GM18519 (cell line): ENCODE results near the gene ACY1.
A peak's percentile ranks its signal among the peaks of the same experiment; 100 is the strongest.

Experiments used
- ATAC-seq: cut with Tn5 transposase; IDR thresholded peaks from one replicate; pipeline ENCODE4 v1.9.1; 2021; ENCODE audit warnings: mild to moderate bottlenecking, moderate library complexity; ENCODE audit not compliant: unreplicated experiment, low FRiP score

ACY1 gene

DNA sequence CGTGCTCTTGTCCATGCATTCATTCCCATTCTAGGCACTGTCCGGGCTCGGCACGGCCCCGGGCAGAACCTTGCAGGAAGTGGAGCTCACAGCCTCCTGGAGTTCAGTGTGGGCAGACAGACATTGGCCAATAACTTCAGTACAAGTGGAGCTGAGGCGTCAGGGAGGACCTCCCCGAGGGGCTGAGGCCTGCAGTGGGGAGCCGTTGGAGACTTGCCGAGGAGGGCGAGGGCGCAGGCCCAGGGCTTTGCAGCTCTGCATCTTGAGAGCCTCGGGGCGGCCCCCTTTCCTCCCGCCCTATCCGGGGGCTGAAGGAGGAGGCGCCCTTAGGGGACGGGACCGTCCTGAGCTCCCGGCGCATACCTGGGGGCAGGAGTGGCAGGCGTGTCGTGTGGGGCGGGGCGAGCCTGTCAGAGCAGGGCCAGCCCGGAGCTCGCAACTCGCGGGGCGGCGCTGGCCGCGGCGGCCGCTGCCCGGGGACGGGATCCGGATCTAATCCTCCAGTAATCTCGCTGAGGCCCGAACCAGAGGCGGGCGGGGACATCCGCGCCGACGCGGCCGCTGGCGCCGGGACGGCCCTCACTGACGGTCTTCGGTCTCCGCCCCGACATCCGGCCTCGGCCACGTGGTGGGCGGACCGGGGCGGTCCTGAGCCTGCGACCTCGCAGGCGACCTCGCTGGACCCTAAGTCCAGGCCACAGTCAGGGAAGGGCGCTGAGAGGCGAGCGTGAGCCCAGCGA lies at the start of gene ACY1:
ACY1 (plus strand) TSS at position 698 of the 740 bp plus-strand sequence. CDS start 530 bp downstream, outside the sequence.
- ATAC-seq, result peak; percentile 57

DNA sequence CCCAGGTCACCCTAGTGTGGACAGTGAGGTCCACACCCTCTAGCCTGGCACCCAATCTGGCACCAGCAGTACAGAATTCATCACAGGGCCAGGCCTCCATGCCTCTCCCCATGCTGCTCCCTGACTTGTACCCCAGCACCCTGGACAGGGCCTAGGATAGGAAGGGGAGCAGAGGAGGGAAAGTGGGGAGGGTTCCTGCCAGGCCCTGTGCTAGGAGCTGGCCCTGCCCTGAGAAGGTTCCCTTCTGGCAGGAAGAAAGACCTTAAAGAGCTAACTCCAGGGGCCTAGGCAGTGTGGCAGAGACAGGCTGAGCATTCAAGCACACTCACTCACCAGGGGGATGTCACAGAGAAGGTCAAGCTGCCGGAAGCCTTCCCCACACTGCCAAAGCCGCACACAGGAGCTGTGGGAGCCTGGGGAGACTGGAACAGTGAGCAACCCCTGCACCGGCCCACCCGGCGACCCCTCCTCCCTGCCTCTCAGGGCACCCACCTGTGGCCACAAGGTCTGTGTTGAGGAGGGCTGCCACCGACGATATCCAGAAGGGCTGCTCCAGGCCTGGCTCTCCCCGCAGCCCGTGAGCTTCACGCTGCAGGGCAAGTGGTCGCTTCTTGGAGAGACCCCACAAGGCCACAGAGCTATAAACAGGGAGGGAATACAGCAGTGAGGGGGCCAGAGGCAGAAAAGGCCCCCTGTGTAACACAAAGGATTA lies 49.0 kb upstream of the ACY1 start:
- ATAC-seq, result no peak

DNA sequence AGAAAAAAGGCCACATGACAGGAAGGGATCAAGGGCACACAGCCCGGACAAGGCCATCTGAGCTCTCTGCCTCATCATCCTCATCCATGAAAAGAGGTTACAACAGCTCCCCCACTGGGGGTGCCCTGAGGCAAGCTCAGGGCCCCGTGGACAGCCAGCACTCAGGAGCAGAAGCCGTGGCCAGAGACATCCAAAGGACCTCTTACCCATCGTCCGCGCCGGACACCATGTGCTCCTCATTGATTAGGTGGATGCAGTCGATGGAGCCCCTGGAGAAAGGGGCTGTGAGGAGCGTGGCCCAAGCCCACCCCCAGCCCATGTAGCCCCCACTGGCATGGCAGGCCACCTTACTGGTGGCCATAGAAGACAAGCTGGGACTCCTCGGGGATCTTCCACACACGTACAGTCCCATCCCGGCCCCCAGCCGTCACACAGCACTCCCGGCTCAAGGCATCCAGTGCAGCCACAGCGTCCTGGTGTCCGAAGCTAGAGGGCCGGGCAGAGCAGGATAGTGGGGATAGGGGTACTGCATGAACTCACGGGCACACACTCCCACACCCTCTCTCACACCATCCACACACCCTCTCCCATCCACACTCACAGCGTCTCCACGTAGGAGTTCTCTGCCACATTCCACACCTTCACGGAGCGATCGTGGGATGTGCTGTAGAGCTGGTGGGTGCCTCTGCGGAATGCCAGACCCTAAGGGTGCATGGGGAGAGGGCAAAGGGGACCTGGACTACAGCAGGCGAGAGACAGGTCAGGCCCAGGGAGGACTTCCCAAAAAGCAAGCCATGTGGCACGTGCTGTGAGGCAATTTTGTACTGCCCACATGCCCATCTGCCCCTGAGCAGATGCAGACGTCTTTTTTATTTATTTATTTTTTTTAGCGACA lies 48.1 kb upstream of the ACY1 start:
- ATAC-seq, result no peak

DNA sequence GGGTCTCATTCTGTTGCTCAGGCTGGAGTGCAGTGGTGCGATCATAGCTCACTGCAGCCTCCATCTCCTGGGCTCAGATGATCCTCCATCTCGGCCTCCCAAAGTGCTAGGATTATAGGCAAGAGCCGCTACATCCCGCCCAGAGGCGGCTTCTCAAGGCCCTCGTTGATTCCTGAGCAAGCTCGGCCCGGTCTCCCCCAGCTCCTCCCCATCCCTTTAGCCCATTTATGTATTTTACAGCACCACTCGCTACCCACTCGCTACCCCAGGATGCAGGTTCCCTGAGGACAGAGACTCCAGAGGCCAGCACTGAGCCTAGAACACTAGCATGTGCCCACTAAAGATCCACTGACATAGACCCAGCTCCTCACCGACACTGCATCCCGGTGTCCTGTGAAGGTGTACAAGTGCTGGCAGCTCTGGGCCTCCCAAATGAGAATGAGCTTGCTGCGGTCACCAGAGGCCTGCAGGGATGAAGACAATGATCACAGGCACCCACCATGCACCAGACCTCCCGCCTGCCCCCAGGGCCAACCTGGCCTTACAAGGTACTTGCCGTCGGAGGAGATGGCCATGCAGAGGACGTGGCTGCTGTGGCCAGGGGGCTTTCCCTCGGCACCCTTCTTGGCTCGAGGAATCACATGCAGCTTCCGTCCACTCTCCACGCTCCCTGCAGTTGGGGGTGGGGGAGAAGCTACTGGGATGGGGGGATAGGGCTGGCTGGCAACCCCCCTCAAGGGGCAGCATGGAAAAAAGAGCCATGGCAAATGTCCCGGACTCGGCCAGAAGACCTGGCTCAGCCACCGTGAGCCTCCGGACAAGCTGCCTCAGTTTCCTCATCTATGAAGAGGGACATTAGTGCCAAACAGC lies 47.2 kb upstream of the ACY1 start:
- no peak for ATAC-seq

DNA sequence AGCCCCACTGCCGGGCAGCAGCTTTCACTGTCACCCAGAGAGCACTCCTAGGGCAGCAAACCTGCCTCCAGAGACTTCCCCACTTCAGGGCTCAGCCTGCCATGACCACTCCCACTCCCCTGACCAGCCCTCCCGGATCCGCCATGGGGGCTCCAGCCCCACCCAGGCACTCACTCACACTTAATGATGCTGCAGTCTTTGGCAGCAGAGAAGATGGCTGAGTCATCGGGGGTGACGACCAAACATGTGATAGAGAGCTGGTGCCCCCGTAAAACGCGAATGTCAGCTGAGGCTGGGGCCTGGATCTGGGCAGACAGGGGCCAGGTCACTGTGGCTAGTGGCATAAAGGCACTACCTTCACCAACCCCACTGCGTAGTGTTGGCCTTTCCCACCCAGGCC lies 46.3 kb upstream of the ACY1 start:
- no peak for ATAC-seq

DNA sequence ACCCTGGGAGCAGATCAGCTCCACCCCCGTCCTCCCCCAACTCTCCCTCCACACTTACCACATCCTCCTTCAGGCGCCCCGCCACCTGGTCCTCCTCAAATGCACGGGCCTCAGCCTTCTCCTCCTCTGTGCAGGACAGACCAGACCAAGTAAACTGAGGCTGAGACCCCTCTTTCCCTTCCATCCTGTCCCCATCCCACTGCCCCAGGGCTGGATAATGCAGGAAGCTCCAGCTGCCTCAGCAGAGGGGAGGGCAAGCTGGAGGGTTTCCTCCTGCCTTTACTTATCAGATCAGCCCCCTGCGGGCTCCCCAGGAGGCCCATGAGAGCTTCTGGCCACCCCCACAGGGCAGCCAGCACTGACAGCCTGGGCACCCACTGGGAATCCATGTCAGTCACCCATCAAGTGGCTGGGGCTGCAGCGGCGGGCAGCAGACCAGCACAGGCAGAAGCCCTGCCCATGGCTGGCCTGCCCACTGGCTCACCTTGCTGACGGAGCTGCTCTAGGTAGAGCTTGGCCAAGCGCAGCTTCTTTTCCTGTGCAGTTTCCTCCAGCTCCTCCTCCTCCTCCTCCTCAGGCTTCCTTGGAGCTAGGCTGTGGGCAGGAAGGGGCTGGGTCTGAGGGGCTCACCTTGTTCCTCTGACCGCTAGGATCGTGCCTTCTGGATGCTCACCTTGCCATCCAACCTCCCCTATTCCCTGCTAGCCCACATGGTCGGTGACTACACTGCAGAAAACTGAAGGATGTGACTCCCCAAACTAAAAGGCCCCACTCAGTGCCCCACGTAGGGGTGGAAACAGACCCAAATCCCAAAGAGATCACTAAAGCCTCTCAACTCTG lies 45.5 kb upstream of the ACY1 start:
- no peak for ATAC-seq

DNA sequence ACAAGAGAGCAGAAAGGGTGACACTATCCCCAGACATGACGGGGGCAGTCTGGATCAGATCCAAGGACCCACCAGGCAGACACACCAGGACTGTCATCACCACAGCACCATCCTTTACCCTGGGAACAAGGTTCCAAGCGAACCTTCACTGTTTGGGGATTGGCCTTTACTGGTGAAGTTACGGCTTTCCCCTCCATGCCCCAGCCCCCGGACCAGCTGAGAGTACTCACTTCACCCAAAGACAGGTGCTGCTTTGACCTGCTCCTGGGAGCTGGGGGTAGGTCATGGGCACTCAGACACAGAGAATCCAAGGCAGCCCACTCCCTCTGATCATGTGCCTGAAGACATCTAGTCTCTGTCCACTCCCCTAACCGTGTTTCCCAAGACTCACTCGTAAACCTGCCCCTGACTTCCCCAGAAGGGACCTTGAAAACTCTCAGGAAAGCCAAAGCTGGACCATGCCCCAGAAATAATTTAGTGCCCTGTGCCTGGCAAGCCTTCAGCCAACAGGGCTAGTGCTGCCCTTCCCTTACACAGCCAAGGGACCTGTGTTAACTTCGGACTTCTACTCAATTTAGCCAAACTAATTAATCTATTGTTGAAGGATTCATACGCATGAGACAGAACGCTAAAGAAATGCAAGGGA lies 44.4 kb upstream of the ACY1 start:
- ATAC-seq, result no peak

DNA sequence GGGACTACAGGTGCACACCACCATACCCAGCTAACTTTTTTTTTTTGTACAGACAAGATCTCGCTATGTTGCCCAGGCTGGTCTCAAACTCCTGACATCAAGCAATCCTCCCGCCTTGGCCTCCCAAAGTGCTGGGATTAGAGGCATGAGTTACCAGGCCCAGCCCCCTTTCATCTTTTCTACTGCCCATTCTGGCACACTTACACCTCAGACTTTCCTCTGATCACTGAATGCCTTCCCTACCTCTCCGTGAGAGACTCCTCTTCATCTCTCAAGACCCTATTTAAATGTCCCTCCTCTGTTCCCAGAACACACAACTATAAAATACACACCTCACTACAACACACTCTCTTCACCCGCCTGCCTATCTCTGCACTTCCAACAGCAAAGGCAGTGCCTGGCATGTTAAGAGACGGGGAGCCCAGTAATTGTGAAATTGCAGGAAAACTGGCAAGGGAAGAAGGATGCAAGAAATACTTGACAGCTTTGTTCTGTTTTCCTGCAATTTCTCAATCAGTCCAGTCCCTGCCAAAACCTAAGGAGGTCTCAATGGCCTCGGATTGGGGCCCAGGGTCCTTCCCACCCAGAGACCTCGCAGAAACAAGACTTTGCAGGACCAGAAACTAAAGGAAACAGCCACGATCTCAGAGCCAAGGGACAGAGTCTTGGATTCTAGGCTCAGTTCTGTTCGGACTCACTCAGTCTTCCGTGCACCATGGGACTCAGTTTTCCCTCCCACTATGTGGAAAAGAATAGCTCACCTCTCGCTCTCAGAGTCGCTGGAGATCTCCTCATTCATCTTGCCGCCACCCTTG lies 42.5 kb upstream of the ACY1 start:
- ATAC-seq, result no peak

DNA sequence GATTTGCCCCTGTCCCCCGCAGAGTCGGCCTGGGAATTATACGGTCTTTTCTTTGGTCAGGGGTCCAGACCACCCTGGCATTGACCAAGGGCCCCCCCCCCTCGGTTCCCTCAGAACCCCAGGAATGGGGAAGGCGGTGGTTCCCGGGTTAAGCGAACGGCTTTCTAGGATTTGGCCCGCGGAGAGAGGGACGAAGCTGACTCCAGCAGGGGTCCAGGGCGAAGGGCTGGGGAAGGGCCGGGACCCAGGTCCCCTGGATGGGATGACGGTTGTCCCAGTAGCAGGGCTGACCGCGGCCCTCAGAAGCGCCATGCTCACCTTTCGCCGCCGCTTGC lies 41.9 kb upstream of the ACY1 start:
- ATAC-seq, result no peak

DNA sequence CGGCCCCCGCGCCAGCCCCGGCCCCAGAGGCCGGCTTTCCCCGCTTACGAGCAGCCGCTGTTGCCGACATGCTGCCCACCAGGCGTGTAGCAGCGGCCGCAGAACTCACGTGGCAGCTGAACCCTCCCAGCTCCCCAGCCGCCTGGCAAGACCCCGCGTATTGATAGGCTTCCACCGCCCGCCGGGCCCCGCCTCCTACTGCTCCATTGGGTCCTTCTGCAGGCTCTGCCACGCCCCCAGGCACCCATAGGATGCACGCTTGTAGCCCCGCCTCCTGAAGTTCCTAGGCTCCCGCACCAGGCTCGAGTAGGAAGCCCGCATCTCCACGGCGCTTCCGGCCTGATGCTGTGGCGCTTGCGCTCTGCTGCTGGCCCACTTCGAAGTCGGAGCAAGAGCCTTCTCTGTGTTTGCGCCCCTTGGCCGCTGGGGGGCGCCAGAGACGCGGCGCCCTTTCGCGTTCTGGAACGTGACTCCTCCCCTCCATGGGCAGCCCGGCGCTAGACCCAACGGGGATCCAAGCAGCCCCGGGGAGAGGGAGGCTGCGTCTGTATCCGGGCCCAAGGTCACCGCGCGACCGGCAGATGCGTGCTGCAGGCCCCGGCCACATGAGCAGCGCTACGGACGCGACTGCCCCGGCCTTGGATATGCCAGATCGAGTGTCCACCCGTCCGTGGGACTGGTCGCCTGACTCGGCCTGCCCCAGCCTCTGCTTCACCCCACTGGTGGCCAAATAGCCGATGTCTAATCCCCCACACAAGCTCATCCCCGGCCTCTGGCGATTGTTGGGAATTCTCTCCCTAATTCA lies 41.3 kb upstream of the ACY1 start, which contains the start of the genes PARP3 and RRP9:
PARP3 (plus strand) TSS at position 566 of the 805 bp plus-strand sequence. CDS start 993 bp downstream, outside the sequence.
RRP9 (minus strand) TSS at position 107 of the 805 bp plus-strand sequence; CDS start at position 70, 37 bp downstream.
- ATAC-seq, result peak; percentile 86

DNA sequence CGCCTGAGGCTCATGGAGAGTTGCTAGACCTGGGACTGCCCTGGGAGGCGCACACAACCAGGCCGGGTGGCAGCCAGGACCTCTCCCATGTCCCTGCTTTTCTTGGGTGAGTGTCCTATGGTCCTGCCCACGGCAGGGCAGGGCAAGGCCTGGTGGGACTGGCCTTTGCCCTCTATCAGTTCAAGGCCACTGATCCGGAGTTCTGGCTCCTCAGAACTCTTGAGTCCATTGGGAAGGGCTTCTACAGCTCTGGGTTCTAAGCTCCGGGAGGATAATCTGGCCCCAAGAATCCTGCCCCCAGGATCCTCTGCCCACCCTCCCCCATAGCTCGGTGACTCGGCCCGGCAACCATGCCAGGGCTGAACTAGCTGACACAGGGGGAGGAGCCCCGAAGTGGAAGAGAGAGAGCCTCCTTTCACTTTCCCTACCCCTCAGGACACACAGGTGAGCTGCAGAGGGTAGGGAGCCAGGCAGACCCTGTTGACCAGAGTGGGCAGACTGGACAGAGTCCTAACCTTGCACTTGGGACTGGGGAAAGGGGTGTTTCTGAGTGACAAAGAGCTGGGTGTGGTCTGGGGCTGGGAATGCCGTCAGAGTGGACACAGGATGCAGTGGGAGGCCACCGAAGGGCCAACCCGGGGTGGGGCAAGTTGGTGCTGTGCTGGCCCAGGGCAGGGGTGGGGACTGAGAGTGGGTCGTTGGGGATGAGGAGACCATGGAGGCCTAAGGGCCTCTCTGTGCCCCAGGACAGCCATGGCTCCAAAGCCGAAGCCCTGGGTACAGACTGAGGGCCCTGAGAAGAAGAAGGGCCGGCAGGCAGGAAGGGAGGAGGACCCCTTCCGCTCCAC lies 40.5 kb upstream of the ACY1 start:
- ATAC-seq, result no peak

DNA sequence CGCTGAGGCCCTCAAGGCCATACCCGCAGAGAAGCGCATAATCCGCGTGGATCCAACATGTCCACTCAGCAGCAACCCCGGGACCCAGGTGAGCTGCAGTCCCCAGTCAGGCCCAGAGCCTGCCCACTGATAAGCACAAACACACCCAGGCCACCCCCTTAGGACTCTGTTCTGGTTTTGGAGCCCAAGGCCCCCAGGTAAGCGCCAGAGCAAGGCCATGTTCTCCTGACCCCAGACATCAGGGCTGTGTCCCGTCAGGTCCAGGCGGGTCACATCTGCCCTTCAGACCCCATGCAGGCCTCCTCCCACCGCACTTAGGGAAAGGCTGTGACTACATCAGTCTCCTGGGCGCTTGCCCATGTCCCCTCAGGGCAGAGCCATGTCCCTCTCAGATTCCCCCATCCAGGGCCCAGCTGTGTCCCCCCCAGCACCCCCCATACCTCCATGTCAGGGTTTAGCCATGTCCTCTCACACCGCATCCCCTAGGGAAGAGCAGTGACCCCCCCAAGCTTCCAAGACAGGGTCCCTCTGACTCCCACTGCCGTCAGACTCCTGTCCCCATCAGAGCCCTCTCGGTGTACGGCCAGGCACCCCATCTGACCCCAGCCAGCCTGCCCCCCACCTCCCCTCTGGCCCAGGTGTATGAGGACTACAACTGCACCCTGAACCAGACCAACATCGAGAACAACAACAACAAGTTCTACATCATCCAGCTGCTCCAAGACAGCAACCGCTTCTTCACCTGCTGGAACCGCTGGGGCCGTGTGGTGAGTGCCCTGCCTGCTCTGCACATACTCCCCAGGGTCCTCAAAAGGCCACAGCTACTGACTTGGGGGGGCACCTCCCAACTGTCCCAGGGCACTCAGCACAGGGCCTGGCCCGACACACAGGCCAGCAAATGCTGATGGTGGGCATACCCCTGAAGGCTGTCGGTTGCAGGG lies 39.6 kb upstream of the ACY1 start:
- no peak for ATAC-seq

DNA sequence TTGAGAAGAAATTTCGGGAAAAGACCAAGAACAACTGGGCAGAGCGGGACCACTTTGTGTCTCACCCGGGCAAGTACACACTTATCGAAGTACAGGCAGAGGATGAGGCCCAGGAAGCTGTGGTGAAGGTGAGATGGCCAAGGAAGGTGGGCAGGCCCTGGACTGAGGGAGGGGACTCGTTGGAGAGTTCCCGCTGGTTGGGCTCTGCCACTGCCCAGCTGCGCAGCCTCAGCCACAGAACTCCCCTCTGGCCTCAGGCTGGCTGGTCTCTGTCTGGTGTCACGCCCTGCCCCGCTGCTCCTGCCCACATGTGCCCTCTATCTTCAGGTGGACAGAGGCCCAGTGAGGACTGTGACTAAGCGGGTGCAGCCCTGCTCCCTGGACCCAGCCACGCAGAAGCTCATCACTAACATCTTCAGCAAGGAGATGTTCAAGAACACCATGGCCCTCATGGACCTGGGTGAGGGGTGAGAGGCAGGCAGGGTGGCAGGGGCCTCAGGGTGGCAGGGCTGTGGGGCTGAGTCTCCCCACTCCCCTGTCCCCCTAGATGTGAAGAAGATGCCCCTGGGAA lies 38.8 kb upstream of the ACY1 start:
- ATAC-seq, result no peak

DNA sequence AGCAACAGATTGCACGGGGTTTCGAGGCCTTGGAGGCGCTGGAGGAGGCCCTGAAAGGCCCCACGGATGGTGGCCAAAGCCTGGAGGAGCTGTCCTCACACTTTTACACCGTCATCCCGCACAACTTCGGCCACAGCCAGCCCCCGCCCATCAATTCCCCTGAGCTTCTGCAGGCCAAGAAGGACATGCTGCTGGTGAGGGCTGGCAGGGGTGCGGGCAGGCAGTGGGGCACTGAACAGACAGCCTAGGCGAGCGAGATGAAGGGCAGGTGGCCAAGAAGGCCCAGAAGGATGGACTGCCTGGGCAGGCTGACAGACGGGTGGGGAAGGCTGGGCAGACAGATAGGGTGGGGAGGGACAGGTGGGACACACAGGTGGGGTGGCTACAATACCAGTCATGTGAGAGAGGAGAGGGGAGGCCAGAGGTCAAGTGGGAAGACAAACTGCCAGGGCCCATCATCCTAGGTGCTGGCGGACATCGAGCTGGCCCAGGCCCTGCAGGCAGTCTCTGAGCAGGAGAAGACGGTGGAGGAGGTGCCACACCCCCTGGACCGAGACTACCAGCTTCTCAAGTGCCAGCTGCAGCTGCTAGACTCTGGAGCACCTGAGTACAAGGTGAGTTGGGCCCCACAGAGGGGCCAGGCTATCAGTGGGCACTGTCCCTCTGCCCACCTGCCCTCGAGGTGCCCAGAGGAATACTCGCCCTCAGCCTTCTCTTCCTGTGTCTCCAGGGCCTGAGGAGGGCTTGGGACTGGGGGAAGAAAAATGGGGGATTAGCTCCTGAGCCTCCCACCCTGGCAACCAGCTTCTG lies 38.1 kb upstream of the ACY1 start:
- ATAC-seq, result no peak
